Neuronal stem cell (in vitro differentiated cells): ENCODE data around the gene DDX28.

Experiments used
- DNase-seq: peaks from one replicate; pipeline ENCODE4 v3.0.0-alpha.2; 2013; ENCODE audit warnings: low spot score
- H2AFZ ChIP-seq: one replicate; pipeline ENCODE4 v1.6.1; 2013; ENCODE audit warnings: mild to moderate bottlenecking, low read length, inconsistent platforms
- H2AK5ac ChIP-seq: 2 replicates; pipeline ENCODE4 v1.6.1; 2013; ENCODE audit warnings: low read depth, mild to moderate bottlenecking, inconsistent platforms, low read length, moderate library complexity, mixed read lengths
- H2BK120ac ChIP-seq: 2 replicates; pipeline ENCODE4 v1.6.1; 2013; ENCODE audit warnings: low read depth, mild to moderate bottlenecking, inconsistent platforms, low read length, moderate library complexity, mixed read lengths
- H2BK12ac ChIP-seq: one replicate; pipeline ENCODE4 v1.6.1; 2013; ENCODE audit warnings: low read length, inconsistent platforms
- H2BK15ac ChIP-seq: 2 replicates; pipeline ENCODE4 v1.6.1; 2013; ENCODE audit warnings: mild to moderate bottlenecking, low read length, inconsistent platforms, mixed read lengths
- H2BK5ac ChIP-seq: one replicate; pipeline ENCODE4 v1.6.1; 2013; ENCODE audit warnings: inconsistent platforms, mild to moderate bottlenecking, low read length, moderate library complexity
- H3K14ac ChIP-seq: one replicate; pipeline ENCODE4 v1.6.1; 2013; ENCODE audit warnings: low read length, inconsistent platforms
- H3K18ac ChIP-seq: 2 replicates; pipeline ENCODE4 v1.6.1; 2013; ENCODE audit warnings: low read length, inconsistent platforms
- H3K23ac ChIP-seq: 2 replicates; pipeline ENCODE4 v1.6.1; 2013; ENCODE audit warnings: low read depth, mild to moderate bottlenecking, mixed read lengths, low read length, inconsistent platforms; ENCODE audit not compliant: poor library complexity
- H3K27ac ChIP-seq: replicated peaks from 3 replicates; pipeline ENCODE4 v1.5.1; 2013; ENCODE audit warnings: low read length, inconsistent platforms
- H3K27me3 ChIP-seq, 3 experiments: 2 replicates each; pipeline ENCODE4 v1.6.1; 2013; ENCODE audit warnings: low read length in 3 of 3, mild to moderate bottlenecking in 2 of 3, inconsistent platforms in 1 of 3, low read depth in 1 of 3, mixed read lengths in 1 of 3, moderate library complexity in 1 of 3; ENCODE audit not compliant: control insufficient read depth in 3 of 3, insufficient read depth in 3 of 3
- H3K36me3 ChIP-seq, 2 donors: replicated peaks in 1 of 2; 2 replicates each; pipeline ENCODE4 v1.6.1; 2013; ENCODE audit warnings: low read length in 2 of 2; ENCODE audit not compliant: control insufficient read depth in 2 of 2, insufficient read depth in 2 of 2
- H3K4ac ChIP-seq: 2 replicates; pipeline ENCODE4 v1.6.1; 2013; ENCODE audit warnings: inconsistent platforms, mild to moderate bottlenecking, low read length, moderate library complexity
- H3K4me1 ChIP-seq, 2 donors: 1 replicate in 1 of 2; 2 replicates in 1 of 2; pipeline ENCODE4 v1.6.1; 2013; ENCODE audit warnings: low read length in 2 of 2, low read depth in 1 of 2; ENCODE audit not compliant: control insufficient read depth in 2 of 2, insufficient read depth in 1 of 2
- H3K4me2 ChIP-seq: one replicate; pipeline ENCODE4 v1.6.1; 2013; ENCODE audit warnings: mild to moderate bottlenecking, low read length, inconsistent platforms; ENCODE audit not compliant: insufficient read depth, poor library complexity, severe bottlenecking
- H3K4me3 ChIP-seq, 2 donors: 2 replicates each; pipeline ENCODE4 v1.5.1; 2013; ENCODE audit warnings: low read length in 2 of 2, mild to moderate bottlenecking in 2 of 2, inconsistent platforms in 1 of 2, moderate library complexity in 1 of 2
- H3K79me1 ChIP-seq: one replicate; pipeline ENCODE4 v1.6.1; 2013; ENCODE audit warnings: low read depth, mild to moderate bottlenecking, inconsistent platforms, low read length, moderate library complexity
- H3K9ac ChIP-seq: one replicate; pipeline ENCODE4 v1.6.1; 2013; ENCODE audit warnings: mild to moderate bottlenecking, low read depth, low read length, inconsistent platforms; ENCODE audit not compliant: poor library complexity
- H3K9me3 ChIP-seq, 2 donors: replicated peaks in 1 of 2; 2 replicates each; pipeline versions ENCODE3 to v1.6.1; 2013; ENCODE audit warnings: low read length in 2 of 2, mild to moderate bottlenecking in 2 of 2, inconsistent platforms in 1 of 2, low read depth in 1 of 2, mixed read lengths in 1 of 2, moderate library complexity in 1 of 2; ENCODE audit not compliant: control insufficient read depth in 2 of 2, insufficient read depth in 1 of 2
- H4K8ac ChIP-seq: one replicate; pipeline ENCODE4 v1.6.1; 2013; ENCODE audit warnings: low read depth, mild to moderate bottlenecking, inconsistent platforms, low read length, moderate library complexity
- H4K91ac ChIP-seq: one replicate; pipeline ENCODE4 v1.6.1; 2013; ENCODE audit warnings: low read length, low read depth, mild to moderate bottlenecking, inconsistent platforms; ENCODE audit not compliant: poor library complexity
- WGBS, 2 donors: extraction: QIAGEN DNeasy Blood & Tissue Kit; methylation state at CpG; one replicate each; pipeline ENCODE4 v1.1.7; 2013; ENCODE audit warnings: missing lambda C conversion rate in 2 of 2, mixed read lengths in 1 of 2; ENCODE audit not compliant: insufficient read length in 2 of 2, insufficient replicate concordance in 1 of 2; ENCODE audit errors: extremely low coverage in 2 of 2; 5-methylcytosine and 5-hydroxymethylcytosine counted together

The DDX28 gene

GRCh38 chr16:68009157-68009735, 13.8 kb downstream of the DDX28 start:
- Histone ChIP-seq H2BK5ac (no peak overlapping the region), H3K27me3 (no peaks in the 10 kb centered on the region), H3K4ac (no peak overlapping the region), H3K9ac (no peak overlapping the region), H3K36me3 (no peaks in the 10 kb centered on the region), H3K4me2 (no peak overlapping the region), H2AFZ (peak overlapping the region; percentile 72), H3K4me3 (peak overlapping the region in 1 of 2 donors; percentile 54), H3K9me3 (no peaks in the 10 kb centered on the region), H3K4me1 (peaks cover 0 to 3% of the 10 kb centered on the region in 2 donors), H2AK5ac (no peak overlapping the region), H4K8ac (no peak overlapping the region), H2BK120ac (no peak overlapping the region), H2BK15ac (no peak overlapping the region), H3K79me1 (no peaks in the 10 kb centered on the region), H3K23ac (no peak overlapping the region), H3K18ac (no peak overlapping the region), H3K14ac (no peak overlapping the region), H2BK12ac (no peak overlapping the region), H3K27ac (no peak overlapping the region), H4K91ac (no peak overlapping the region)
- no peak for DNase-seq
- no CpG with 5 or more reads among the region's 9 CpGs for WGBS, 2 donors

DNA sequence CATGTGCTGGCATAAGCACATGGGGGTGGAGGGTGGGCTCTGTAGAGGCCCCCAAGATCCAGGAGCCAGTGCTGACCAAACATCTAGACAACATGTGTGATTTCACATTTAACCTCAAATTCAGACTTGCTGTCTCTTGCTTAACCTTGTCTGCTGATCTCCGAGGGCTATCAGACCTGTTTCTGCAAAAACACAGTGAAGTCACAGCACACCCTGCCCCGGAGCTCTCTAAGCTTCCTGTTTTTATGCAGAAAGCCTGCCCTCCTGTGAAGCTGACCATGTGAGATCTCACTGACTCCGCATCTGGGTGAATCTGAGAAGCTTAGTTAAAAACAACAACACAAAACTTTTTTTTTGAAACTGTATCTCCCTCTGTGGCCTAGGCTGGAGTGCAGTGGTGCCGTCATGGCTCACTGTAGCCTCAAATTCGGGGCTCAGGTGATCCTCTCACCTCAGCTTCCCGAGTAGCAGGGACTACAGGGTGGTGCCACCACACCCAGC, 17.2 kb downstream of the DDX28 start:
- Histone ChIP-seq H3K27me3 (no peaks in the 10 kb centered on the region), H3K4me3 (no peak overlapping the region), H3K14ac (no peak overlapping the region), H2BK15ac (no peak overlapping the region), H2BK5ac (no peak overlapping the region), H3K9me3 (no peaks in the 10 kb centered on the region), H3K4me2 (no peak overlapping the region), H2BK12ac (no peak overlapping the region), H3K4ac (no peak overlapping the region), H3K9ac (no peak overlapping the region), H4K8ac (no peak overlapping the region), H3K27ac (no peak overlapping the region), H3K23ac (no peak overlapping the region), H3K79me1 (no peaks in the 10 kb centered on the region), H4K91ac (no peak overlapping the region), H2BK120ac (no peak overlapping the region), H2AFZ (peak overlapping the region; percentile 14), H3K36me3 (no peaks in the 10 kb centered on the region), H2AK5ac (no peak overlapping the region), H3K18ac (no peak overlapping the region), H3K4me1 (peaks cover 0 to 3% of the 10 kb centered on the region in 2 donors)
- no peak for DNase-seq
- WGBS, 2 donors = no CpG with 5 or more reads among the region's 6 CpGs

- Histone ChIP-seq H3K9ac (no peak overlapping the region), H3K18ac (no peak overlapping the region), H3K36me3 (no peaks in the 10 kb centered on the region), H3K4me2 (no peak overlapping the region), H4K91ac (no peak overlapping the region), H2BK12ac (no peak overlapping the region), H3K79me1 (no peaks in the 10 kb centered on the region), H2AK5ac (no peak overlapping the region), H3K27me3 (no peaks in the 10 kb centered on the region), H3K4ac (no peak overlapping the region), H2BK5ac (no peak overlapping the region), H3K4me3 (no peak overlapping the region), H3K23ac (no peak overlapping the region), H4K8ac (no peak overlapping the region), H3K27ac (no peak overlapping the region), H3K9me3 (no peaks in the 10 kb centered on the region), H2BK15ac (no peak overlapping the region), H2BK120ac (no peak overlapping the region), H3K4me1 (peaks cover 0 to 3% of the 10 kb centered on the region in 2 donors), H2AFZ (no peak overlapping the region), H3K14ac (no peak overlapping the region)
- no CpG with 5 or more reads among the region's 9 CpGs for WGBS, 2 donors
- no peak for DNase-seq
These were observed 17.8 kb downstream of the DDX28 start for GRCh38 chr16:68005211-68005610.

- no peaks in the 10 kb centered on the region for H3K36me3 ChIP-seq
- no peak overlapping the region for H3K18ac ChIP-seq
- no peak overlapping the region for H3K23ac ChIP-seq
- H2AFZ ChIP-seq = no peak overlapping the region
- no peaks in the 10 kb centered on the region for H3K4me1 ChIP-seq
- H3K9ac ChIP-seq = no peak overlapping the region
- no peak overlapping the region for H2BK12ac ChIP-seq
- H3K27ac ChIP-seq = no peak overlapping the region
- H3K9me3 ChIP-seq = no peaks in the 10 kb centered on the region
- H3K79me1 ChIP-seq = no peaks in the 10 kb centered on the region
- no peak overlapping the region for H3K4me2 ChIP-seq
- no peak for DNase-seq
- no peak overlapping the region for H3K14ac ChIP-seq
- WGBS, 2 donors = no CpG with 5 or more reads among the region's 4 CpGs
- no peak overlapping the region for H2BK120ac ChIP-seq
- H2AK5ac ChIP-seq = no peak overlapping the region
- no peak overlapping the region for H3K4ac ChIP-seq
- H3K4me3 ChIP-seq = no peak overlapping the region
- no peak overlapping the region for H2BK15ac ChIP-seq
- no peak overlapping the region for H4K91ac ChIP-seq
- no peak overlapping the region for H2BK5ac ChIP-seq
- H3K27me3 ChIP-seq = peaks cover 0 to 2% (median 0%) of the 10 kb centered on the region in 3 experiments
- H4K8ac ChIP-seq = no peak overlapping the region
These were observed 20.0 kb downstream of the DDX28 start for GRCh38 chr16:68003031-68003430.
